ENCODE data around the gene SEL1L2.

- TF ChIP-seq CTCF (IDR thresholded peaks at IDR 0.05) (no peak), POLR2AphosphoS5 (IDR thresholded peaks at IDR 0.05) (no peak)
These were observed 180.0 kb downstream of the SEL1L2 start for GRCh38 chr20:13810446-13810845.
